ENCODE data around the gene SAPCD2.

Gene SAPCD2

GRCh38 chr9:137015976-137016375, 54.4 kb downstream of the SAPCD2 start:
- TF ChIP-seq ZFX (IDR thresholded peaks at IDR 0.05) (no peak), CTCF (conservative IDR thresholded peaks at IDR 0.05) (no peak)
- H3K27ac ChIP-seq = no peak overlapping the region

- no peak overlapping the region for H3K27ac ChIP-seq
- TF ChIP-seq CTCF (conservative IDR thresholded peaks at IDR 0.05) = no peak
- TF ChIP-seq ZFX (IDR thresholded peaks at IDR 0.05) = no peak
These were observed 54.8 kb downstream of the SAPCD2 start for GRCh38 chr9:137015540-137015930.

GRCh38 chr9:137014776-137015539, 55.4 kb downstream of the SAPCD2 start:
- no peak for TF ChIP-seq CTCF (conservative IDR thresholded peaks at IDR 0.05)
- no peak for TF ChIP-seq ZFX (IDR thresholded peaks at IDR 0.05)
- H3K27ac ChIP-seq = no peak overlapping the region

- H3K27ac ChIP-seq = no peak overlapping the region
- no peak for TF ChIP-seq ZFX (IDR thresholded peaks at IDR 0.05)
- no peak for TF ChIP-seq CTCF (conservative IDR thresholded peaks at IDR 0.05)
These were observed 56.2 kb downstream of the SAPCD2 start for GRCh38 chr9:137014166-137014565.

- TF ChIP-seq ZFX (IDR thresholded peaks at IDR 0.05) = no peak
- H3K27ac ChIP-seq = no peak overlapping the region
These were observed 56.8 kb downstream of the SAPCD2 start for GRCh38 chr9:137013571-137013940.

GRCh38 chr9:137012694-137013570, 57.4 kb downstream of the SAPCD2 start:
- no peak overlapping the region for H3K27ac ChIP-seq
- TF ChIP-seq CTCF (conservative IDR thresholded peaks at IDR 0.05) (no peak), ZFX (IDR thresholded peaks at IDR 0.05) (no peak)
